SU-DHL-6 (cell line): ENCODE data around the gene MS4A4A.

Experiments
- H2AFZ ChIP-seq: fragments of 200-600 bp; sonication (generic); 2 replicates; pipeline ENCODE4 v1.6.1; 2014; ENCODE audit warnings: low read depth, mild to moderate bottlenecking, moderate library complexity, mixed read lengths, antibody characterized with exemption, low read length; ENCODE audit not compliant: severe bottlenecking
- H3F3A ChIP-seq: fragments of 200-600 bp; shearing (Covaris generic); 2 replicates; pipeline ENCODE4 v1.6.0; 2016; ENCODE audit warnings: antibody characterized with exemption, mild to moderate bottlenecking; ENCODE audit not compliant: insufficient read depth
- H3K27ac ChIP-seq: fragments of 200-600 bp; sonication (generic); 2 replicates; pipeline ENCODE4 v1.5.1; 2016; ENCODE audit warnings: low read depth, mild to moderate bottlenecking, low read length, moderate library complexity, mixed read lengths
- H3K27me3 ChIP-seq: fragments of 200-600 bp; sonication (generic), shearing (Covaris generic); 2 replicates; pipeline ENCODE4 v1.6.0; 2014; ENCODE audit warnings: mild to moderate bottlenecking, low read length
- H3K36me3 ChIP-seq: fragments of 200-600 bp; sonication (generic); 2 replicates; pipeline ENCODE4 v1.6.1; 2014; ENCODE audit warnings: mild to moderate bottlenecking, low read length, mixed read lengths
- H3K4me2 ChIP-seq: fragments of 300-600, 200-600 bp; shearing (Covaris generic), sonication (generic); 2 replicates; pipeline ENCODE4 v1.6.0; 2014; ENCODE audit warnings: low read length, low read depth, mild to moderate bottlenecking; ENCODE audit not compliant: poor library complexity, severe bottlenecking
- H3K4me3 ChIP-seq: fragments of 200-600 bp; sonication (generic); 2 replicates; pipeline ENCODE4 v1.5.1; 2014; ENCODE audit warnings: antibody characterized with exemption, low read length, mild to moderate bottlenecking, mixed read lengths; ENCODE audit not compliant: insufficient read depth, poor library complexity, severe bottlenecking
- H3K79me2 ChIP-seq: fragments of 200-600 bp; sonication (generic); 2 replicates; pipeline ENCODE4 v1.6.1; 2014; ENCODE audit warnings: mild to moderate bottlenecking, low read length, moderate library complexity; ENCODE audit not compliant: insufficient read depth
- H3K9ac ChIP-seq: fragments of 200-600 bp; sonication (generic); 2 replicates; pipeline ENCODE4 v1.7.0; 2014; ENCODE audit warnings: mild to moderate bottlenecking, low read length
- H3K9me2 ChIP-seq: fragments of 200-600 bp; sonication (generic); replicated peaks from 2 replicates; pipeline ENCODE4 v1.6.1; 2014; ENCODE audit warnings: low read length; ENCODE audit not compliant: insufficient read depth
- H3K9me3 ChIP-seq: fragments of 200-600 bp; sonication (generic); 2 replicates; pipeline ENCODE4 v1.6.1; 2014; ENCODE audit warnings: low read length, mixed read lengths; ENCODE audit not compliant: insufficient read depth
- H4K20me1 ChIP-seq: fragments of 200-600 bp; sonication (generic); 2 replicates; pipeline ENCODE4 v1.6.1; 2014; ENCODE audit warnings: low read depth, mild to moderate bottlenecking, antibody characterized with exemption, low read length, moderate library complexity, mixed read lengths
- CTCF ChIP-seq: fragments of 200-600 bp; sonication (generic); IDR thresholded peaks from one replicate; pipeline ENCODE4 v1.5.1; 2017; ENCODE audit warnings: antibody characterized with exemption, mild to moderate bottlenecking, low read length, moderate library complexity; ENCODE audit not compliant: insufficient read depth, poor library complexity, severe bottlenecking
- EZH2phosphoT487 ChIP-seq: fragments of 200-600 bp; sonication (generic), shearing (Covaris generic); conservative IDR thresholded peaks from 2 replicates; pipeline ENCODE4 v1.6.1; 2018; ENCODE audit warnings: mild to moderate bottlenecking, antibody characterized with exemption, low read length, moderate library complexity, mixed read lengths

The MS4A4A gene

GRCh38 chr11:60251485-60252212 is 28.8 kb upstream of the MS4A4A start:
- Histone ChIP-seq H4K20me1 (no peaks in the 10 kb centered on the region), H2AFZ (no peak overlapping the region), H3F3A (no peaks in the 10 kb centered on the region), H3K27ac (no peak overlapping the region), H3K9ac (no peak overlapping the region), H3K36me3 (no peaks in the 10 kb centered on the region), H3K79me2 (no peaks in the 10 kb centered on the region), H3K27me3 (no peaks in the 10 kb centered on the region), H3K9me3 (peaks cover 22% of the 10 kb centered on the region; the same call in 1 of the 2 replicates), H3K4me3 (no peak overlapping the region), H3K4me2 (no peak overlapping the region), H3K9me2 (no peaks in the 10 kb centered on the region)
- TF ChIP-seq CTCF (no peak), EZH2phosphoT487 (no peak)

GRCh38 chr11:60252213-60253108 is 28.0 kb upstream of the MS4A4A start:
- H3K9ac ChIP-seq = no peak overlapping the region
- H3K4me2 ChIP-seq = no peak overlapping the region
- no peaks in the 10 kb centered on the region for H4K20me1 ChIP-seq
- H3K36me3 ChIP-seq = no peaks in the 10 kb centered on the region
- no peak overlapping the region for H3K4me3 ChIP-seq
- H3K79me2 ChIP-seq = no peaks in the 10 kb centered on the region
- peaks cover 22% of the 10 kb centered on the region; the same call in 1 of the 2 replicates for H3K9me3 ChIP-seq
- TF ChIP-seq CTCF = no peak
- TF ChIP-seq EZH2phosphoT487 = no peak
- no peaks in the 10 kb centered on the region for H3F3A ChIP-seq
- H3K9me2 ChIP-seq = no peaks in the 10 kb centered on the region
- H2AFZ ChIP-seq = no peak overlapping the region
- H3K27me3 ChIP-seq = no peaks in the 10 kb centered on the region
- H3K27ac ChIP-seq = no peak overlapping the region

- Histone ChIP-seq H3K9me3 (peaks cover 22% of the 10 kb centered on the region; the same call in 1 of the 2 replicates), H3K27me3 (no peaks in the 10 kb centered on the region), H3K27ac (no peak overlapping the region), H2AFZ (no peak overlapping the region), H3K36me3 (no peaks in the 10 kb centered on the region), H3K9me2 (no peaks in the 10 kb centered on the region), H3F3A (no peaks in the 10 kb centered on the region), H3K79me2 (no peaks in the 10 kb centered on the region), H3K9ac (no peak overlapping the region), H3K4me3 (no peak overlapping the region), H4K20me1 (no peaks in the 10 kb centered on the region), H3K4me2 (no peak overlapping the region)
- TF ChIP-seq EZH2phosphoT487 = no peak
- TF ChIP-seq CTCF = no peak
These were observed 22.3 kb upstream of the MS4A4A start for GRCh38 chr11:60257956-60258722.
